Measurements from ENCODE around the gene PLCL1.

DNA sequence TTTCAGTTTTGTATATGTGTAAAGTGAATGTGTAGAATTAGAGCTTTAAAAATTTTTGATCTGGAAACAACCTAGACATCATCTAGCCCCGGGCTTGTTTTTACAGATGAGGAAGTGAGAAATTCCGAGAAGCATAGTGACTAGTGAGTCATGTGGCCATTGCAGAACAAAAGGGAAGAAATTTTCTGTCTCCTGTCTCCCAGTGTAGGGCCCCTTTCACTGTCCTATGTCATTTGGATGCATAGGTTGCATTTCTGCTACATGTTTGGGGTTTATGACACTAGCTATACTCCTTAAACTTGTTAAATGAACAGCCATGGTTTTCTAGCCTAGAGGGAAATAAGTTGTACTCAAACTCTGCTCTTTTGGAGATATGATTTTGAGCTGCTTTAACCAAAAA is 84.6 kb downstream of the PLCL1 start:
- no peak for TF ChIP-seq POLR2A (IDR thresholded peaks at IDR 0.05)
- TF ChIP-seq, protein P1, sequence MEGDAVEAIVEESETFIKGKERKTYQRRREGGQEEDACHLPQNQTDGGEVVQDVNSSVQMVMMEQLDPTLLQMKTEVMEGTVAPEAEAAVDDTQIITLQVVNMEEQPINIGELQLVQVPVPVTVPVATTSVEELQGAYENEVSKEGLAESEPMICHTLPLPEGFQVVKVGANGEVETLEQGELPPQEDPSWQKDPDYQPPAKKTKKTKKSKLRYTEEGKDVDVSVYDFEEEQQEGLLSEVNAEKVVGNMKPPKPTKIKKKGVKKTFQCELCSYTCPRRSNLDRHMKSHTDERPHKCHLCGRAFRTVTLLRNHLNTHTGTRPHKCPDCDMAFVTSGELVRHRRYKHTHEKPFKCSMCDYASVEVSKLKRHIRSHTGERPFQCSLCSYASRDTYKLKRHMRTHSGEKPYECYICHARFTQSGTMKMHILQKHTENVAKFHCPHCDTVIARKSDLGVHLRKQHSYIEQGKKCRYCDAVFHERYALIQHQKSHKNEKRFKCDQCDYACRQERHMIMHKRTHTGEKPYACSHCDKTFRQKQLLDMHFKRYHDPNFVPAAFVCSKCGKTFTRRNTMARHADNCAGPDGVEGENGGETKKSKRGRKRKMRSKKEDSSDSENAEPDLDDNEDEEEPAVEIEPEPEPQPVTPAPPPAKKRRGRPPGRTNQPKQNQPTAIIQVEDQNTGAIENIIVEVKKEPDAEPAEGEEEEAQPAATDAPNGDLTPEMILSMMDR (IDR thresholded peaks at IDR 0.05): no peak

Data from lower leg skin (tissue), 3 donors.